HCT116 (cell line): ENCODE results near the gene MICALL1. TPM values are rescaled to one million over a fixed set of nuclear protein-coding genes. Genes with fewer than 3 reads are reported as not detected.

ENCODE experiments used
- ATAC-seq: fragments of 200-7000 bp; cut with Tn5 transposase; 2 replicates; pipeline ENCODE4 v1.9.1; 2020; ENCODE audit warnings: mild to moderate bottlenecking, moderate library complexity
- BruUV-seq: library from RNA; stranded (reverse); fragments of 400-500 nt; replicated peaks from 2 replicates; lab custom pipeline; 2021; lab: Mats Ljungman, UMichigan
- CTCF ChIA-PET: fragments of 300-600 bp; sonication (Branson Sonifier 250); formaldehyde crosslinking; loops from one replicate; lab custom pipeline; 2021; ENCODE audit warnings: antibody characterized with exemption; lab: Charles Lee
- POLR2A ChIA-PET: fragments of 300-600, 350-600 bp; sonication (Branson Sonifier 250); formaldehyde crosslinking; loops from one replicate; lab custom pipeline; 2021; ENCODE audit warnings: antibody characterized with exemption; lab: Charles Lee
- RAD21 ChIA-PET, 2 experiments: fragments of 300-600 bp; sonication (Branson Sonifier 250); formaldehyde crosslinking; loops; one replicate each; lab custom pipeline; 2023; ENCODE audit warnings: low total read pairs in 2 of 2; ENCODE audit not compliant: uncharacterized antibody in 2 of 2, unreplicated experiment in 2 of 2, low non-redundant PET in 1 of 2; lab: Charles Lee
- DNase-seq: peaks from one replicate; pipeline ENCODE4 v3.0.0-alpha.2; 2010; ENCODE audit warnings: low read depth, low spot score
- H2AFZ ChIP-seq: fragments of 200-600 bp; shearing (Covaris generic), sonication (generic); 2 replicates; pipeline ENCODE4 v1.6.1; 2017; ENCODE audit warnings: low read depth, mixed run types, mixed read lengths, antibody characterized with exemption, low read length; ENCODE audit not compliant: poor library complexity, severe bottlenecking
- H3K27ac ChIP-seq: 2 replicates; pipeline ENCODE4 v1.5.1; 2012; ENCODE audit warnings: low read depth, low read length
- H3K27me3 ChIP-seq: fragments of 200-600 bp; sonication (generic); 2 replicates; pipeline ENCODE4 v1.6.1; 2016; ENCODE audit warnings: mixed run types, low read length, mixed read lengths; ENCODE audit not compliant: insufficient read depth
- H3K36me3 ChIP-seq, 2 experiments: fragments of 200-500 bp in 1 of 2; fragments of 200-600 bp in 1 of 2; sonication (Bioruptor generic) in 1 of 2; sonication (generic) in 1 of 2; 2 replicates each; pipeline versions ENCODE4 v1.5.1 to v1.6.1; 2014 to 2016; ENCODE audit warnings: low read length in 2 of 2, inconsistent platforms in 1 of 2, mixed read lengths in 1 of 2, mixed run types in 1 of 2; ENCODE audit not compliant: insufficient read depth in 2 of 2, control insufficient read depth in 1 of 2
- H3K4me1 ChIP-seq, 2 experiments: fragments of 200-600 bp in 1 of 2; sonication (generic) in 1 of 2; 2 replicates each; pipeline versions ENCODE4 v1.5.1 to v1.6.1; 2012 to 2017; ENCODE audit warnings: low read length in 2 of 2, inconsistent platforms in 1 of 2, mild to moderate bottlenecking in 1 of 2, mixed read lengths in 1 of 2, mixed run types in 1 of 2, moderate library complexity in 1 of 2; ENCODE audit not compliant: insufficient read depth in 2 of 2, control insufficient read depth in 1 of 2
- H3K4me2 ChIP-seq: fragments of 200-600 bp; sonication (generic); 2 replicates; pipeline ENCODE4 v1.6.1; 2017; ENCODE audit warnings: mixed run types, low read length, mixed read lengths
- H3K4me3 ChIP-seq, 2 experiments: fragments of 200-600 bp in 1 of 2; sonication (generic) in 1 of 2; replicated peaks in 1 of 2; 2 replicates each; pipeline ENCODE4 v1.5.1; 2011 to 2016; ENCODE audit warnings: low read length in 2 of 2, control low read depth in 1 of 2, low read depth in 1 of 2, mild to moderate bottlenecking in 1 of 2, mixed read lengths in 1 of 2, mixed run types in 1 of 2
- H3K79me2 ChIP-seq: fragments of 200-600 bp; sonication (generic); 2 replicates; pipeline ENCODE4 v1.6.1; 2017; ENCODE audit warnings: mild to moderate bottlenecking, mixed run types, low read length, moderate library complexity, mixed read lengths; ENCODE audit not compliant: insufficient read depth
- H3K9ac ChIP-seq: fragments of 200-600 bp; sonication (generic); 2 replicates; pipeline ENCODE4 v1.6.1; 2016; ENCODE audit warnings: low read length, mixed read lengths
- H3K9me2 ChIP-seq: fragments of 200-600 bp; sonication (generic), shearing (Covaris generic); 2 replicates; pipeline ENCODE4 v1.6.1; 2017; ENCODE audit warnings: mixed run types, mild to moderate bottlenecking, moderate library complexity; ENCODE audit not compliant: insufficient read depth
- H3K9me3 ChIP-seq, 2 experiments: fragments of 200-500 bp in 1 of 2; fragments of 200-600 bp in 1 of 2; sonication (Bioruptor generic) in 1 of 2; sonication (generic) in 1 of 2; 2 replicates each; pipeline ENCODE4 v1.6.1; 2014 to 2017; ENCODE audit warnings: low read length in 2 of 2, mixed read lengths in 2 of 2, inconsistent platforms in 1 of 2, low read depth in 1 of 2, mild to moderate bottlenecking in 1 of 2, mixed run types in 1 of 2, moderate library complexity in 1 of 2; ENCODE audit not compliant: control insufficient read depth in 1 of 2, insufficient read depth in 1 of 2
- H4K20me1 ChIP-seq: fragments of 200-600 bp; sonication (generic), shearing (Covaris generic); 2 replicates; pipeline ENCODE4 v1.6.1; 2017; ENCODE audit warnings: mixed run types, mild to moderate bottlenecking, moderate library complexity; ENCODE audit not compliant: insufficient read depth
- CBX3 ChIP-seq: IDR thresholded peaks from 2 replicates; pipeline ENCODE4 v1.6.1; 2012; ENCODE audit warnings: low read depth
- EZH2 ChIP-seq: fragments of 200-600 bp; sonication (generic); IDR thresholded peaks from 2 replicates; pipeline ENCODE4 v1.6.1; 2017; ENCODE audit warnings: antibody characterized with exemption, mixed run types
- FOSL1 ChIP-seq: IDR thresholded peaks from 2 replicates; pipeline ENCODE4 v1.6.1; 2012; ENCODE audit warnings: low read depth
- MAX ChIP-seq: IDR thresholded peaks from 2 replicates; pipeline ENCODE4 v1.6.1; 2012
- POLR2A ChIP-seq: IDR thresholded peaks from 2 replicates; pipeline ENCODE4 v1.7.0; 2011; ENCODE audit warnings: borderline replicate concordance; ENCODE audit not compliant: insufficient read depth, insufficient read length; ENCODE audit errors: extremely low read depth
- TCF7L2 ChIP-seq: IDR thresholded peaks from 2 replicates; pipeline ENCODE4 v1.7.0; 2011; ENCODE audit warnings: borderline replicate concordance, inconsistent platforms; ENCODE audit not compliant: insufficient read depth, insufficient read length; ENCODE audit errors: extremely low read depth
- YY1 ChIP-seq: IDR thresholded peaks from 2 replicates; pipeline ENCODE4 v1.6.1; 2011; ENCODE audit warnings: low read length, low read depth, moderate library complexity, mild to moderate bottlenecking; ENCODE audit not compliant: insufficient replicate concordance; ENCODE audit errors: extremely low read depth
- ZNF274 ChIP-seq: fragments of 200-500 bp; sonication (Bioruptor generic); IDR thresholded peaks from 2 replicates; pipeline ENCODE4 v1.6.1; 2014; ENCODE audit warnings: mild to moderate bottlenecking, low read depth, low read length, inconsistent platforms
- intact Hi-C: fragments of 100-400 bp; cut with micrococcal nuclease; formaldehyde crosslinking; loops from 2 replicates; pipeline ENCODE4 v1.10.0; 2022
- total RNA-seq: library from RNA; stranded (reverse); gene quantifications from one replicate; pipeline ENCODE4 v1.2.1, GENCODE V29; 2021; ENCODE audit not compliant: unreplicated experiment

Gene MICALL1
- total RNA-seq, 1 experiment from 2014 or later = 35.2 TPM

GRCh38 chr22:37981282-37982011 is 75.3 kb downstream of the MICALL1 start:
- Histone ChIP-seq H3K4me2 (no peak overlapping the region), H3K27me3 (no peaks in the 10 kb centered on the region), H3K9me2 (no peaks in the 10 kb centered on the region), H3K9ac (no peak overlapping the region), H3K4me3 (no peak overlapping the region), H3K4me1 (no peaks in the 10 kb centered on the region), H2AFZ (no peak overlapping the region), H3K79me2 (no peaks in the 10 kb centered on the region), H3K9me3 (no peaks in the 10 kb centered on the region), H4K20me1 (no peaks in the 10 kb centered on the region), H3K36me3 (no peaks in the 10 kb centered on the region), H3K27ac (no peak overlapping the region)
- BruUV-seq = no TSS peak
- CTCF ChIA-PET = no interaction called here
- intact Hi-C loops = no loop called here
- POLR2A ChIA-PET = no interaction called here
- ATAC-seq (no peak), DNase-seq (no peak)
- TF ChIP-seq CBX3 (no peak), ZNF274 (no peak), EZH2 (no peak), POLR2A (no peak), MAX (no peak), YY1 (no peak), TCF7L2 (no peak)
- RAD21 ChIA-PET = no interaction called here

- Histone ChIP-seq H3K4me1 (no peaks in the 10 kb centered on the region), H3K27ac (no peak overlapping the region), H3K9me2 (no peaks in the 10 kb centered on the region), H3K27me3 (no peaks in the 10 kb centered on the region), H3K79me2 (no peaks in the 10 kb centered on the region), H2AFZ (no peak overlapping the region), H3K9me3 (no peaks in the 10 kb centered on the region), H3K9ac (no peak overlapping the region), H4K20me1 (no peaks in the 10 kb centered on the region), H3K4me2 (no peak overlapping the region), H3K4me3 (no peak overlapping the region), H3K36me3 (no peaks in the 10 kb centered on the region)
- no TSS peak for BruUV-seq
- DNase-seq (no peak), ATAC-seq (no peak)
- POLR2A ChIA-PET = no interaction called here
- intact Hi-C loops = no loop called here
- CTCF ChIA-PET = no interaction called here
- TF ChIP-seq YY1 = no peak
- TF ChIP-seq FOSL1 = no peak
- RAD21 ChIA-PET = no interaction called here
Observed at GRCh38 chr22:37982151-37982785, 76.2 kb downstream of the MICALL1 start.
